HL-60/S4 (cell line): ENCODE measurements around the gene TANGO2.

Source experiments
- in situ Hi-C: fragments of 300-500 bp; cut with MboI; formaldehyde crosslinking; loops from 2 replicates; pipeline ENCODE4 v1.14.3; 2022; ENCODE audit warnings: low sequenced_read_pairs

The TANGO2 gene

GRCh38 chr22:19982991-19983578 lies 37.8 kb upstream of the TANGO2 start:
- in situ Hi-C loops, result no loop called here

- in situ Hi-C loops, result no loop called here
Measured at GRCh38 chr22:19983741-19984140, 37.2 kb upstream of the TANGO2 start.

GRCh38 chr22:19984201-19984753 lies 36.6 kb upstream of the TANGO2 start:
- in situ Hi-C loops, result no loop called here

- in situ Hi-C loops, result no loop called here
Measured at GRCh38 chr22:19984851-19985811, 35.8 kb upstream of the TANGO2 start.

- in situ Hi-C loops, result no loop called here
Measured at GRCh38 chr22:19986011-19986409, 34.9 kb upstream of the TANGO2 start.

GRCh38 chr22:19986410-19987341 lies 34.2 kb upstream of the TANGO2 start:
- in situ Hi-C loops, result no loop called here

GRCh38 chr22:19987394-19988306 lies 33.3 kb upstream of the TANGO2 start:
- in situ Hi-C loops, result no loop called here

GRCh38 chr22:19988331-19988808 lies 32.5 kb upstream of the TANGO2 start:
- in situ Hi-C loops, result no loop called here

- in situ Hi-C loops, result no loop called here
Measured at GRCh38 chr22:19988965-19989724, 31.8 kb upstream of the TANGO2 start.

GRCh38 chr22:19989725-19990067 lies 31.2 kb upstream of the TANGO2 start:
- in situ Hi-C loops, result no loop called here

- in situ Hi-C loops, result no loop called here
Measured at GRCh38 chr22:19990188-19990587, 30.7 kb upstream of the TANGO2 start.

- in situ Hi-C loops, result no loop called here
Measured at GRCh38 chr22:19990609-19991394, 30.1 kb upstream of the TANGO2 start.

- in situ Hi-C loops, result no loop called here
Measured at GRCh38 chr22:19991395-19991644, 29.6 kb upstream of the TANGO2 start.

GRCh38 chr22:19991645-19992451 lies 29.1 kb upstream of the TANGO2 start:
- in situ Hi-C loops, result no loop called here

GRCh38 chr22:19992481-19992911 lies 28.4 kb upstream of the TANGO2 start:
- in situ Hi-C loops, result no loop called here

- in situ Hi-C loops, result no loop called here
Measured at GRCh38 chr22:19992921-19993355, 28.0 kb upstream of the TANGO2 start.

GRCh38 chr22:19993926-19994325 lies 27.0 kb upstream of the TANGO2 start:
- in situ Hi-C loops, result no loop called here
